Measurements from ENCODE around the gene ZNF624. TPM values are rescaled to one million over a fixed set of nuclear protein-coding genes. Genes with fewer than 3 reads are reported as not detected.

The ZNF624 gene
- total RNA-seq, 2 donors from 2014 or later: 3.5 to 8.7 TPM

DNA sequence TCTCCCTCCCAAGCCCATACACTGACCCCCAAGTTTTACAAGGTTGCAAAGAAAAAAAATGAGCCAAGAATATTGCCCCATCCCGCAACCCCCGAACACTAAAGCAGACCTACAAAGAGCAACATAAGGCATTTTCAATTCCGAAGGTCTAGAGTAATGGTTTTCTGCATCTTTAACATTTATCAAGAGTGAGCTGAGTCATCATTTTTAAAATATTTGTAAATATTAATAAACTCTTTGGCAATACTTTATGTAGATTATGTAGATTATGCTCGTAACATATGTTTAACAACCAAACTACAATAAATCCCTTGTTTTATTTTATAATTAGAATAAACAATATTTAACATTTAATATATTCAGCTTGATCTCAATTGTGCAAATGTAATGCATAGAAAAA is 1.4 kb downstream of the ZNF624 start:
- Mint-ChIP-seq H3K36me3 (ENCODE audit: low read depth) (no peaks in the 10 kb centered on the region), H3K27me3 (ENCODE audit: insufficient read depth) (no peaks in the 10 kb centered on the region), H3K9me3 (no peaks in the 10 kb centered on the region), H3K4me1 (peaks cover 13% of the 10 kb centered on the region), H3K4me3 (peak overlapping the region; percentile 76), H3K27ac (no peak overlapping the region)
- Histone ChIP-seq H3K4me1 (ENCODE audit: control insufficient read depth, insufficient read depth, low read length) (no peaks in the 10 kb centered on the region), H3K27me3 (ENCODE audit: control insufficient read depth, insufficient read depth, low read length, poor library complexity, severe bottlenecking) (no peaks in the 10 kb centered on the region), H3K9ac (ENCODE audit: extremely low read depth, low read length, poor library complexity, severe bottlenecking) (no peak overlapping the region), H3K36me3 (ENCODE audit: control insufficient read depth, insufficient read depth, low read length) (no peaks in the 10 kb centered on the region), H3K9me3 (ENCODE audit: control insufficient read depth, low read length) (no peaks in the 10 kb centered on the region), H3K4me3 (ENCODE audit: low read length) (peak overlapping the region; percentile 92), H3K27ac (ENCODE audit: low read depth, low read length) (no peak overlapping the region)
- no peak for DNase-seq
- WGBS, 2 experiments (ENCODE audit: insufficient coverage in 1 of 2, insufficient read length in 1 of 2): 94% methylated on average over 2 of the region's 4 CpGs; no CpG with 5 or more reads in 1 of the 2 experiments
- TF ChIP-seq CTCF (conservative IDR thresholded peaks at IDR 0.05): no peak

DNA sequence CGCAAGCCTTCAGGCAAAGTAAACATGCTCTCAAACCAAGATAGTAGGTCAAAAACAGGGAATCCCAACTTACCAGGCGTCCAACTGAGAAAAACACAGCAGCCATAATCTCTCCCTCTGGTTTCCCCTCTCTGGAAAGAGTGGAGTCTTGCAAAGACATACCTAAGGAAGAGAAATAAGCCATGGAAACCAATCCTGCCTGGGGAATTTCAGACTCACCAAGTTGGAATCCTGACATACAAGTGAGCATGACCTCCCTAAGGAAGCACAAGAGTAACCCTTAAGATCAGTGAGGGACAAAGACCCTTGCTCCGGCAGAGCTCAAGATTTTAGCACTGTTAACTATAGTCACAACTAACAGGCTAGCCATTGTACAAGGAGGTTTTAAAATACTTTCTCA is 4.1 kb downstream of the ZNF624 start:
- Histone ChIP-seq H3K9me3 (ENCODE audit: control insufficient read depth, low read length) (no peaks in the 10 kb centered on the region), H3K4me1 (ENCODE audit: control insufficient read depth, insufficient read depth, low read length) (no peaks in the 10 kb centered on the region), H3K27ac (ENCODE audit: low read depth, low read length) (no peak overlapping the region), H3K4me3 (ENCODE audit: low read length) (no peak overlapping the region), H3K9ac (ENCODE audit: extremely low read depth, low read length, poor library complexity, severe bottlenecking) (no peak overlapping the region), H3K27me3 (ENCODE audit: control insufficient read depth, insufficient read depth, low read length, poor library complexity, severe bottlenecking) (no peaks in the 10 kb centered on the region), H3K36me3 (ENCODE audit: control insufficient read depth, insufficient read depth, low read length) (no peaks in the 10 kb centered on the region)
- no peaks in the 10 kb centered on the region for H3K36me3 Mint-ChIP-seq (ENCODE audit: low read depth)
- H3K9me3 Mint-ChIP-seq: no peaks in the 10 kb centered on the region
- TF ChIP-seq CTCF (conservative IDR thresholded peaks at IDR 0.05): no peak
- H3K27me3 Mint-ChIP-seq (ENCODE audit: insufficient read depth): no peaks in the 10 kb centered on the region
- no peak overlapping the region for H3K4me3 Mint-ChIP-seq
- no peak overlapping the region for H3K27ac Mint-ChIP-seq
- peaks cover 13% of the 10 kb centered on the region for H3K4me1 Mint-ChIP-seq
- WGBS, 2 experiments (ENCODE audit: insufficient coverage in 1 of 2, insufficient read length in 1 of 2): 85 to 86% methylated on average over 1 to 3 of the region's 3 CpGs
- no peak for DNase-seq

DNA sequence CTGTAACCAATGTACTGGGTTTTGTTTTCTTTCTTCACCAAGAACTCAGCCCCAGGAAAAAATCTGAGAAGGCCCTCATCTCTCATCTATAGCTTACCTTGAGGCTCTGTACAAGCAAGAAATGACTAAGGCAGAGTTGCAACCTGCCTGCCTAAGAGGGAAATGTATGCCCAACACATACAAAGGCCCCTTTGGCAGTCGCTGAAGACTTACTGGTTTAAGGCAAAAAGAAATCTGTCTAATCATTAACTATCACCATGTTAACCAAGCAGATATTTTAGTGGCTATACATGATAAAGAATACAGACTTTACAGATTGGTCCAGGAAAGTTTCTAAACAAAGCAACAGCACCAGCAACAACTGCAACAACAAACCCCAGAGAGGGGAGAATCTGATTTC is 14.2 kb downstream of the ZNF624 start:
- no peak for TF ChIP-seq CTCF (conservative IDR thresholded peaks at IDR 0.05)
- peaks cover 5% of the 10 kb centered on the region for H3K36me3 Mint-ChIP-seq (ENCODE audit: low read depth)
- H3K4me3 ChIP-seq (ENCODE audit: low read length): no peak overlapping the region
- no peak overlapping the region for H3K9ac ChIP-seq (ENCODE audit: extremely low read depth, low read length, poor library complexity, severe bottlenecking)
- H3K4me1 ChIP-seq (ENCODE audit: control insufficient read depth, insufficient read depth, low read length): no peaks in the 10 kb centered on the region
- H3K27me3 Mint-ChIP-seq (ENCODE audit: insufficient read depth): no peaks in the 10 kb centered on the region
- no peaks in the 10 kb centered on the region for H3K27me3 ChIP-seq (ENCODE audit: control insufficient read depth, insufficient read depth, low read length, poor library complexity, severe bottlenecking)
- WGBS, 2 experiments (ENCODE audit: insufficient coverage in 1 of 2, insufficient read length in 1 of 2): 100% methylated on average over 1 of the region's 1 CpG
- peaks cover 5% of the 10 kb centered on the region for H3K9me3 Mint-ChIP-seq
- no peak overlapping the region for H3K27ac ChIP-seq (ENCODE audit: low read depth, low read length)
- H3K4me1 Mint-ChIP-seq: peaks cover 4% of the 10 kb centered on the region
- no peak overlapping the region for H3K27ac Mint-ChIP-seq
- H3K36me3 ChIP-seq (ENCODE audit: control insufficient read depth, insufficient read depth, low read length): no peaks in the 10 kb centered on the region
- no peak for DNase-seq
- H3K9me3 ChIP-seq (ENCODE audit: control insufficient read depth, low read length): no peaks in the 10 kb centered on the region
- H3K4me3 Mint-ChIP-seq: no peak overlapping the region

All from endodermal cell (in vitro differentiated cells).